Skeletal muscle tissue (tissue), 2 donors: ENCODE results near the gene ATRX. TPM values are rescaled to one million over a fixed set of nuclear protein-coding genes. Genes with fewer than 3 reads are reported as not detected.

Source experiments
- small RNA-seq: library from RNA; depleted of rRNA; stranded (forward); fragments of <200 nt; gene quantifications from one replicate; pipeline ENCODE3, GENCODE V24; 2014
- total RNA-seq: library from RNA; depleted of rRNA; stranded (reverse); fragments of >200 nt; gene quantifications from one replicate; pipeline ENCODE4 v1.2.3, GENCODE V29; 2014

ATRX gene
- total RNA-seq, 1 donor from 2014 or later: 77.2 TPM

Small RNAs within 50 kb of the gene (small RNA-seq; reads per million reads assigned to genes)
- gene FABP5P15: not detected

Other genes starting within 250 kb of the ATRX start
- gene MAGT1, start 109.2 kb upstream of the ATRX start, total RNA-seq: 60.5 TPM
- gene COX7B, start 113.3 kb upstream of the ATRX start, total RNA-seq: 319 TPM
- gene ATP7A, start 124.5 kb upstream of the ATRX start, total RNA-seq: 15.1 TPM
- gene PGAM4, start 183.4 kb upstream of the ATRX start, total RNA-seq: not detected